Caco-2 (cell line): ENCODE results near the gene ERC1. TPM values are rescaled to one million over a fixed set of nuclear protein-coding genes. Genes with fewer than 3 reads are reported as not detected.

ENCODE experiments used
- BruUV-seq: library from RNA; stranded (reverse); fragments of 400-500 nt; replicated peaks from 2 replicates; lab custom pipeline; 2021; lab: Mats Ljungman, UMichigan
- CTCF ChIA-PET: fragments of 300-600 bp; sonication (Branson Sonifier 250); formaldehyde crosslinking; loops from one replicate; lab custom pipeline; 2022; ENCODE audit warnings: antibody characterized with exemption; lab: Charles Lee
- POLR2A ChIA-PET: fragments of 300-600 bp; sonication (Branson Sonifier 250); formaldehyde crosslinking; loops from one replicate; lab custom pipeline; 2022; ENCODE audit warnings: antibody characterized with exemption; lab: Charles Lee
- DNase-seq, 2 experiments: peaks; one replicate each; pipeline versions ENCODE4 v3.0.0 to v3.0.0-alpha.2; 2020 to 2022
- H3K27me3 ChIP-seq: replicated peaks from 2 replicates; pipeline ENCODE4 v1.6.0; 2011; ENCODE audit warnings: low read length; ENCODE audit not compliant: control insufficient read depth, insufficient read depth
- H3K36me3 ChIP-seq: 2 replicates; pipeline ENCODE4 v1.5.1; 2011; ENCODE audit warnings: low read length; ENCODE audit not compliant: control insufficient read depth, insufficient read depth
- H3K4me1 ChIP-seq: fragments of 250-450 bp; sonication (Bioruptor Pico); 2 replicates; pipeline ENCODE4 v1.5.1; 2020; ENCODE audit warnings: mild to moderate bottlenecking
- H3K4me3 ChIP-seq: 2 replicates; pipeline ENCODE4 v1.5.1; 2011; ENCODE audit warnings: low read depth, mild to moderate bottlenecking, control low read depth, low read length
- H3K9me3 ChIP-seq: fragments of 250-450 bp; sonication (Bioruptor Pico); 2 replicates; pipeline ENCODE4 v1.5.1; 2020; ENCODE audit warnings: mild to moderate bottlenecking, moderate library complexity
- H3K27ac Mint-ChIP-seq: one replicate; pipeline ENCODE4 v1.8.0; 2022; ENCODE audit warnings: mixed read lengths; ENCODE audit not compliant: unreplicated experiment
- H3K27me3 Mint-ChIP-seq: one replicate; pipeline ENCODE4 v1.8.0; 2022; ENCODE audit warnings: mixed read lengths; ENCODE audit not compliant: insufficient read depth, unreplicated experiment
- H3K36me3 Mint-ChIP-seq: one replicate; pipeline ENCODE4 v1.8.0; 2022; ENCODE audit warnings: mild to moderate bottlenecking, mixed read lengths; ENCODE audit not compliant: insufficient read depth, unreplicated experiment
- H3K4me1 Mint-ChIP-seq: one replicate; pipeline ENCODE4 v1.8.0; 2022; ENCODE audit warnings: low read depth, mixed read lengths; ENCODE audit not compliant: unreplicated experiment
- H3K4me3 Mint-ChIP-seq: one replicate; pipeline ENCODE4 v1.8.0; 2022; ENCODE audit warnings: mild to moderate bottlenecking, moderate library complexity, mixed read lengths; ENCODE audit not compliant: unreplicated experiment
- H3K9me3 Mint-ChIP-seq: one replicate; pipeline ENCODE4 v1.8.0; 2022; ENCODE audit warnings: mixed read lengths; ENCODE audit not compliant: unreplicated experiment
- CTCF ChIP-seq, 2 experiments: fragments of 200-600 bp in 1 of 2; IDR thresholded peaks; 1 replicate in 1 of 2; 2 replicates in 1 of 2; pipeline versions ENCODE4 v1.5.1 to v1.8.0; 2011 to 2022; ENCODE audit warnings: antibody characterized with exemption in 1 of 2, control low read depth in 1 of 2, inconsistent platforms in 1 of 2, low read depth in 1 of 2, low read length in 1 of 2, mild to moderate bottlenecking in 1 of 2, moderate library complexity in 1 of 2; ENCODE audit not compliant: insufficient read depth in 1 of 2, severe bottlenecking in 1 of 2, unreplicated experiment in 1 of 2
- intact Hi-C: fragments of 100-400 bp; cut with micrococcal nuclease; formaldehyde crosslinking; loops from one replicate; pipeline ENCODE4 v1.10.0; 2022; ENCODE audit not compliant: unreplicated experiment
- total RNA-seq: library from RNA; stranded (reverse); gene quantifications from 2 replicates; pipeline ENCODE4 v1.2.3, GENCODE V29; 2022

ERC1 gene
- total RNA-seq, 1 experiment from 2014 or later, result 88.4 TPM

- no TSS peak for BruUV-seq
- intact Hi-C loops, result no loop called here
- H3K36me3 ChIP-seq, result no peaks in the 10 kb centered on the region
- no peaks in the 10 kb centered on the region for H3K27me3 ChIP-seq
- ChIA-PET CTCF (no interaction called here), POLR2A (no interaction called here)
- Mint-ChIP-seq H3K27ac (no peak overlapping the region), H3K36me3 (peaks cover 23% of the 10 kb centered on the region), H3K4me3 (no peak overlapping the region), H3K27me3 (no peaks in the 10 kb centered on the region), H3K9me3 (no peaks in the 10 kb centered on the region), H3K4me1 (peaks cover 21% of the 10 kb centered on the region)
- H3K9me3 ChIP-seq, result no peaks in the 10 kb centered on the region
- DNase-seq, result no peak
- TF ChIP-seq CTCF (IDR thresholded peaks at IDR 0.05; ENCODE audit: insufficient read depth in 1 of 2, low read depth in 1 of 2, low read length in 1 of 2, severe bottlenecking in 1 of 2, unreplicated experiment in 1 of 2), result no peak
- H3K4me1 ChIP-seq, result peaks cover 9% of the 10 kb centered on the region; the same call in 1 of the 2 replicates
- no peak overlapping the region for H3K4me3 ChIP-seq
Measured at GRCh38 chr12:1367331-1368291, 376.6 kb downstream of the ERC1 start.

- intact Hi-C loops, result no loop called here
- no peaks in the 10 kb centered on the region for H3K27me3 Mint-ChIP-seq
Measured at GRCh38 chr12:1369460-1369859, 378.4 kb downstream of the ERC1 start.

More at GRCh38 chr12:1369460-1369859, 378.4 kb downstream of the ERC1 start:
- Mint-ChIP-seq H3K36me3 (peaks cover 26% of the 10 kb centered on the region), H3K4me1 (peaks cover 17% of the 10 kb centered on the region), H3K9me3 (no peaks in the 10 kb centered on the region), H3K4me3 (no peak overlapping the region), H3K27ac (no peak overlapping the region)
- H3K36me3 ChIP-seq, result no peaks in the 10 kb centered on the region
- no peaks in the 10 kb centered on the region for H3K9me3 ChIP-seq
- H3K4me3 ChIP-seq, result no peak overlapping the region
- H3K27me3 ChIP-seq, result no peaks in the 10 kb centered on the region
- DNase-seq, result no peak
- ChIA-PET POLR2A (interaction anchor here (0.6 kb wide), 1 partner anchor 866 kb away, joined by 4 read pairs; no protein-coding TSS in a partner anchor), CTCF (no interaction called here)
- BruUV-seq, result no TSS peak
- peaks cover 9% of the 10 kb centered on the region; the same call in 1 of the 2 replicates for H3K4me1 ChIP-seq
- no peak for TF ChIP-seq CTCF (IDR thresholded peaks at IDR 0.05; ENCODE audit: insufficient read depth in 1 of 2, low read depth in 1 of 2, low read length in 1 of 2, severe bottlenecking in 1 of 2, unreplicated experiment in 1 of 2)
